GM19238 (cell line): ENCODE measurements around the gene EXOC3L1.

Source experiments
- DNase-seq: peaks from one replicate; pipeline ENCODE4 v3.0.0; 2011; ENCODE audit warnings: low spot score; ENCODE audit not compliant: insufficient read length

The EXOC3L1 gene

GRCh38 chr16:67150047-67150832, 39.7 kb downstream of the EXOC3L1 start:
- peak; percentile 60 for DNase-seq

GRCh38 chr16:67149276-67150046, 40.5 kb downstream of the EXOC3L1 start:
- no peak for DNase-seq

- DNase-seq = no peak
Observed at GRCh38 chr16:67148656-67149275, 41.2 kb downstream of the EXOC3L1 start.

- DNase-seq = no peak
Observed at GRCh38 chr16:67148221-67148620, 41.7 kb downstream of the EXOC3L1 start.

GRCh38 chr16:67147437-67148140, 42.3 kb downstream of the EXOC3L1 start:
- no peak for DNase-seq

GRCh38 chr16:67146523-67147357, 43.2 kb downstream of the EXOC3L1 start:
- DNase-seq = no peak

- DNase-seq = no peak
Observed at GRCh38 chr16:67145746-67146145, 44.2 kb downstream of the EXOC3L1 start.

- no peak for DNase-seq
Observed at GRCh38 chr16:67144943-67145342, 45.0 kb downstream of the EXOC3L1 start.

GRCh38 chr16:67142342-67142741, 47.6 kb downstream of the EXOC3L1 start:
- DNase-seq = no peak

GRCh38 chr16:67141391-67141790, 48.5 kb downstream of the EXOC3L1 start:
- DNase-seq = no peak

GRCh38 chr16:67137605-67138004, 52.3 kb downstream of the EXOC3L1 start:
- no peak for DNase-seq
